Type B pancreatic cell (in vitro differentiated cells): ENCODE data around the gene JOSD2. TPM values are rescaled to one million over a fixed set of nuclear protein-coding genes. Genes with fewer than 3 reads are reported as not detected.

Experiments used
- DNase-seq: peaks from one replicate; pipeline ENCODE4 v3.0.0; 2021; ENCODE audit warnings: mixed read lengths; ENCODE audit not compliant: unreplicated experiment; ENCODE audit errors: extremely low spot score
- H3K27ac Mint-ChIP-seq: 2 replicates; pipeline ENCODE4 v1.8.0; 2021; ENCODE audit warnings: mild to moderate bottlenecking, mixed read lengths
- H3K27me3 Mint-ChIP-seq: 2 replicates; pipeline ENCODE4 v1.8.0; 2021; ENCODE audit warnings: mixed read lengths
- H3K36me3 Mint-ChIP-seq: 2 replicates; pipeline ENCODE4 v1.8.0; 2021; ENCODE audit warnings: mixed read lengths
- H3K4me1 Mint-ChIP-seq: one replicate; pipeline ENCODE4 v1.8.0; 2021; ENCODE audit warnings: mixed read lengths; ENCODE audit not compliant: unreplicated experiment
- H3K4me3 Mint-ChIP-seq: 2 replicates; pipeline ENCODE4 v1.8.0; 2021; ENCODE audit warnings: mild to moderate bottlenecking, mixed read lengths
- H3K9me3 Mint-ChIP-seq: 2 replicates; pipeline ENCODE4 v1.8.0; 2021; ENCODE audit warnings: mixed read lengths
- total RNA-seq: library from RNA; stranded (reverse); gene quantifications from 2 replicates; pipeline ENCODE4 v1.2.1, GENCODE V29; 2021; ENCODE audit warnings: low replicate concordance
- TF ChIP-seq, protein P1 (sequence below): fragments of 200-600 bp; sonication (generic); conservative IDR thresholded peaks from 2 replicates; pipeline ENCODE4 v1.5.0; 2021; ENCODE audit warnings: antibody characterized with exemption, mild to moderate bottlenecking

The JOSD2 gene
- total RNA-seq, 1 donor from 2014 or later: 16.2 TPM

- peaks cover 4% of the 10 kb centered on the region for H3K4me1 Mint-ChIP-seq
- no peak for DNase-seq
- no peaks in the 10 kb centered on the region for H3K36me3 Mint-ChIP-seq
- no peak overlapping the region for H3K27ac Mint-ChIP-seq
- H3K9me3 Mint-ChIP-seq: no peaks in the 10 kb centered on the region
- H3K27me3 Mint-ChIP-seq: peaks cover 44% of the 10 kb centered on the region
- TF ChIP-seq, protein P1, sequence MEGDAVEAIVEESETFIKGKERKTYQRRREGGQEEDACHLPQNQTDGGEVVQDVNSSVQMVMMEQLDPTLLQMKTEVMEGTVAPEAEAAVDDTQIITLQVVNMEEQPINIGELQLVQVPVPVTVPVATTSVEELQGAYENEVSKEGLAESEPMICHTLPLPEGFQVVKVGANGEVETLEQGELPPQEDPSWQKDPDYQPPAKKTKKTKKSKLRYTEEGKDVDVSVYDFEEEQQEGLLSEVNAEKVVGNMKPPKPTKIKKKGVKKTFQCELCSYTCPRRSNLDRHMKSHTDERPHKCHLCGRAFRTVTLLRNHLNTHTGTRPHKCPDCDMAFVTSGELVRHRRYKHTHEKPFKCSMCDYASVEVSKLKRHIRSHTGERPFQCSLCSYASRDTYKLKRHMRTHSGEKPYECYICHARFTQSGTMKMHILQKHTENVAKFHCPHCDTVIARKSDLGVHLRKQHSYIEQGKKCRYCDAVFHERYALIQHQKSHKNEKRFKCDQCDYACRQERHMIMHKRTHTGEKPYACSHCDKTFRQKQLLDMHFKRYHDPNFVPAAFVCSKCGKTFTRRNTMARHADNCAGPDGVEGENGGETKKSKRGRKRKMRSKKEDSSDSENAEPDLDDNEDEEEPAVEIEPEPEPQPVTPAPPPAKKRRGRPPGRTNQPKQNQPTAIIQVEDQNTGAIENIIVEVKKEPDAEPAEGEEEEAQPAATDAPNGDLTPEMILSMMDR: no peak
- H3K4me3 Mint-ChIP-seq: no peak overlapping the region
Measured at GRCh38 chr19:50549059-50549926, 38.3 kb upstream of the JOSD2 start.

- H3K4me3 Mint-ChIP-seq: no peak overlapping the region
- H3K9me3 Mint-ChIP-seq: no peaks in the 10 kb centered on the region
- TF ChIP-seq, protein P1: no peak
- peaks cover 4% of the 10 kb centered on the region for H3K4me1 Mint-ChIP-seq
- H3K36me3 Mint-ChIP-seq: no peaks in the 10 kb centered on the region
- H3K27me3 Mint-ChIP-seq: peaks cover 37% of the 10 kb centered on the region
- no peak for DNase-seq
- no peak overlapping the region for H3K27ac Mint-ChIP-seq
Measured at GRCh38 chr19:50548191-50549058, 37.4 kb upstream of the JOSD2 start.

GRCh38 chr19:50547385-50548190, 36.6 kb upstream of the JOSD2 start:
- peaks cover 28% of the 10 kb centered on the region for H3K27me3 Mint-ChIP-seq
- H3K4me3 Mint-ChIP-seq: no peak overlapping the region
- DNase-seq: no peak
- no peaks in the 10 kb centered on the region for H3K36me3 Mint-ChIP-seq
- TF ChIP-seq, protein P1: no peak
- H3K4me1 Mint-ChIP-seq: peaks cover 4% of the 10 kb centered on the region
- H3K9me3 Mint-ChIP-seq: no peaks in the 10 kb centered on the region
- no peak overlapping the region for H3K27ac Mint-ChIP-seq

DNA sequence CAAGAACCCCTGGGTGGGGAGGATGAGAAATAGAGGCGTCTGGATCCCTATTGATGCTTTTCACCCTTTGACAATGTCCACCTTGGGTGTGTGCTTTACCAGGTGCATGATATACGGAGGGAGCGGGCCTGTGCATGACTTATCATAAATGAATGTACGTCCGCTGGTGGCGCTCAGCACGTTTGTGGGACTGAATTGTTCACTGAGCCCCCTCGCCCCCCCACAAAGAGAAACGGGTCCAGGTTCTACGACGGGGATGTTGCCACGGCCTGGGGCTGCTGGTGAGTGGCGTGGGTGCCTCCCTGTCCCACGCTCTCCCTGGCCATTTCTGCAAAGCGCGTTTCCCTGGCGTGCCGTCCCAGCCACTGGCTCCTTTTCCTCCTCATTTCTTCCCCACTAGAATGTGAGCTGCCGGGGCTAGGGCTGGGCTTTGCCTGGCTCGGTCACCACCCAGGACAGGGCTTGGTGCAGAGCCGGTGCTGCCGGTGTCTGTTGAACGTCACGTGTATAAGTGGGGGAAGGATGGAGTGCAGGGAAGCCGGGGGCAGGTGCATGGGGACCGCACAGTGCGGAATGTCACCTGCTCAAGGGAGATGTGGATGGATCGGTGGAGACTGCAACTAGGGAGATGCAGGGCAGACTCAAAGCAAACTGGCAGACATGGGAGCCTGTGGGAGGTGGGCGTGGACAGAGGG, 35.7 kb upstream of the JOSD2 start:
- TF ChIP-seq, protein P1: no peak
- Mint-ChIP-seq H3K4me3 (no peak overlapping the region), H3K4me1 (peaks cover 4% of the 10 kb centered on the region), H3K9me3 (no peaks in the 10 kb centered on the region), H3K36me3 (no peaks in the 10 kb centered on the region), H3K27ac (no peak overlapping the region), H3K27me3 (peaks cover 20% of the 10 kb centered on the region)
- DNase-seq: no peak

DNA sequence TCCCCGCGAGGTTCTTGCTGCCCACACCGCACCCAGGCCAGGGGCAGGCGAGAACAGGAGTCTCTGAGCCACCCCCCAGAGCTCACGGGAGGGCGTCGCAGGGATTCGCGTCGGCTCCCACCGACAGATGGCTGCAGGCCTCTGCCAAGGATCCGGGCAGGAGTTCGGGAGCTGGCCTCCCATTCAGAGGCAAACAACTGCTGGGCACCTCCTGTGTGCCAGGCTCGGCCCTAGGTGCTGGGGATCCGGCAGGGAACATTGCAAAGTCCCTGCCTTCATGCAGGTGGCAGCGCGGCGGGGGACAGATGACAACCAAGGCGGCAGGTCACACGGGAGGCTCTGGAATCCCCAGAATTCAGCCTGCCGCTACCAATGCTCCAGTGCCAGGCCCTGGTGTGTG, 32.0 kb upstream of the JOSD2 start:
- Mint-ChIP-seq H3K4me1 (peaks cover 4% of the 10 kb centered on the region), H3K9me3 (no peaks in the 10 kb centered on the region), H3K27me3 (peaks cover 3% of the 10 kb centered on the region), H3K36me3 (no peaks in the 10 kb centered on the region), H3K27ac (no peak overlapping the region), H3K4me3 (no peak overlapping the region)
- DNase-seq: no peak
- TF ChIP-seq, protein P1: no peak
